Sigmoid colon (tissue), 4 donors: ENCODE results near the gene FAM89A.

Experiments
- EP300 ChIP-seq, 4 donors: sonication (generic); formaldehyde crosslinking; IDR thresholded peaks; one replicate each; pipeline ENCODE4 v1.6.1; 2017; ENCODE audit warnings: antibody characterized with exemption in 4 of 4
- POLR2A ChIP-seq, 2 donors: fragments of 450-650 bp; IDR thresholded peaks; one replicate each; pipeline ENCODE4 v1.6.1; 2016; ENCODE audit warnings: antibody characterized with exemption in 2 of 2, mild to moderate bottlenecking in 2 of 2, moderate library complexity in 2 of 2
- POLR2AphosphoS5 ChIP-seq, 4 donors: sonication (generic); formaldehyde crosslinking; IDR thresholded peaks; one replicate each; pipeline ENCODE4 v1.6.1; 2017; ENCODE audit warnings: antibody characterized with exemption in 4 of 4
- TF ChIP-seq, protein P1 (sequence below), 4 experiments: fragments of 450-650 bp in 3 of 4; fragments of 200-600 bp in 1 of 4; IDR thresholded peaks; one replicate each; pipeline ENCODE4 v1.5.1; 2016 to 2019; ENCODE audit warnings: antibody characterized with exemption in 4 of 4, mild to moderate bottlenecking in 3 of 4, moderate library complexity in 2 of 4

GRCh38 chr1:231079163-231079562 lies 39.1 kb upstream of the FAM89A start:
- TF ChIP-seq, protein P1, sequence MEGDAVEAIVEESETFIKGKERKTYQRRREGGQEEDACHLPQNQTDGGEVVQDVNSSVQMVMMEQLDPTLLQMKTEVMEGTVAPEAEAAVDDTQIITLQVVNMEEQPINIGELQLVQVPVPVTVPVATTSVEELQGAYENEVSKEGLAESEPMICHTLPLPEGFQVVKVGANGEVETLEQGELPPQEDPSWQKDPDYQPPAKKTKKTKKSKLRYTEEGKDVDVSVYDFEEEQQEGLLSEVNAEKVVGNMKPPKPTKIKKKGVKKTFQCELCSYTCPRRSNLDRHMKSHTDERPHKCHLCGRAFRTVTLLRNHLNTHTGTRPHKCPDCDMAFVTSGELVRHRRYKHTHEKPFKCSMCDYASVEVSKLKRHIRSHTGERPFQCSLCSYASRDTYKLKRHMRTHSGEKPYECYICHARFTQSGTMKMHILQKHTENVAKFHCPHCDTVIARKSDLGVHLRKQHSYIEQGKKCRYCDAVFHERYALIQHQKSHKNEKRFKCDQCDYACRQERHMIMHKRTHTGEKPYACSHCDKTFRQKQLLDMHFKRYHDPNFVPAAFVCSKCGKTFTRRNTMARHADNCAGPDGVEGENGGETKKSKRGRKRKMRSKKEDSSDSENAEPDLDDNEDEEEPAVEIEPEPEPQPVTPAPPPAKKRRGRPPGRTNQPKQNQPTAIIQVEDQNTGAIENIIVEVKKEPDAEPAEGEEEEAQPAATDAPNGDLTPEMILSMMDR (IDR thresholded peaks at IDR 0.05): no peak
- TF ChIP-seq EP300 (IDR thresholded peaks at IDR 0.05) (no peak), POLR2A (IDR thresholded peaks at IDR 0.05) (no peak), POLR2AphosphoS5 (IDR thresholded peaks at IDR 0.05) (no peak)
